K562 (cell line): ENCODE measurements around the gene RNF144A. TPM values are rescaled to one million over a fixed set of nuclear protein-coding genes. Genes with fewer than 3 reads are reported as not detected.

ENCODE experiments used
- BRD9 ChIP-seq: fragments of 450-650 bp; IDR thresholded peaks from 2 replicates; pipeline ENCODE4 v1.6.1; 2018; ENCODE audit warnings: low read depth; ENCODE audit not compliant: partially characterized antibody
- CCAR2 ChIP-seq: fragments of 200-400 bp; formaldehyde crosslinking; IDR thresholded peaks from 2 replicates; pipeline ENCODE4 v1.6.1; 2017; ENCODE audit warnings: mild to moderate bottlenecking, low read depth, low read length
- CTBP1 ChIP-seq: fragments of 450-650 bp; IDR thresholded peaks from 2 replicates; pipeline ENCODE4 v1.6.1; 2016; ENCODE audit warnings: borderline replicate concordance
- CXXC5 ChIP-seq: fragments of 250-450 bp; sonication (Bioruptor Pico); IDR thresholded peaks from 2 replicates; pipeline ENCODE4 v1.8.0; 2022; ENCODE audit warnings: inconsistent platforms, mild to moderate bottlenecking, moderate library complexity
- ESRRA ChIP-seq: fragments of 450-650 bp; IDR thresholded peaks from 2 replicates; pipeline ENCODE4 v1.6.1; 2014; ENCODE audit warnings: low read depth, mild to moderate bottlenecking, moderate library complexity, borderline replicate concordance
- HCFC1 ChIP-seq: IDR thresholded peaks from 2 replicates; pipeline ENCODE4 v1.6.1; 2012; ENCODE audit warnings: low read depth, low read length, improper control_type of control experiment
- KAT7 ChIP-seq: sonication (generic); formaldehyde crosslinking; IDR thresholded peaks from 2 replicates; pipeline ENCODE4 v1.8.0; 2022; ENCODE audit warnings: missing genetic modification reagents, mild to moderate bottlenecking, borderline replicate concordance
- KDM4B ChIP-seq, 2 experiments: fragments of 450-650 bp in 1 of 2; sonication (generic) in 1 of 2; IDR thresholded peaks; 2 replicates each; pipeline ENCODE4 v1.6.1; 2016 to 2017; ENCODE audit warnings: borderline replicate concordance in 2 of 2, antibody characterized with exemption in 1 of 2, low read depth in 1 of 2, mild to moderate bottlenecking in 1 of 2
- MAZ ChIP-seq, 2 experiments: fragments of 450-650 bp in 1 of 2; sonication (generic) in 1 of 2; formaldehyde crosslinking; IDR thresholded peaks in 1 of 2; conservative IDR thresholded peaks in 1 of 2; 2 replicates each; pipeline versions ENCODE4 v1.4.0 to v1.5.0; 2020; ENCODE audit warnings: mild to moderate bottlenecking in 1 of 2, missing genetic modification reagents in 1 of 2
- MCM7 ChIP-seq, 2 experiments: fragments of 450-650 bp; IDR thresholded peaks; 2 replicates each; pipeline ENCODE4 v1.6.1; 2016 to 2018
- MIER1 ChIP-seq: fragments of 450-650 bp; IDR thresholded peaks from 2 replicates; pipeline ENCODE4 v1.6.1; 2016; ENCODE audit warnings: antibody characterized with exemption, mild to moderate bottlenecking, low read depth
- NBN ChIP-seq: fragments of 450-650 bp; IDR thresholded peaks from 2 replicates; pipeline ENCODE4 v1.6.1; 2016; ENCODE audit warnings: low read depth, mild to moderate bottlenecking
- NFIC ChIP-seq: fragments of 450-650 bp; IDR thresholded peaks from 2 replicates; pipeline ENCODE4 v1.6.1; 2017; ENCODE audit warnings: mild to moderate bottlenecking, inconsistent platforms
- NR1H2 ChIP-seq: sonication (generic); formaldehyde crosslinking; IDR thresholded peaks from 2 replicates; pipeline ENCODE4 v1.4.0; 2020; ENCODE audit warnings: mild to moderate bottlenecking, missing genetic modification reagents
- PHF21A ChIP-seq: fragments of 450-650 bp; IDR thresholded peaks from 2 replicates; pipeline ENCODE4 v1.6.1; 2017; ENCODE audit warnings: low read depth, borderline replicate concordance
- PPARD ChIP-seq: fragments of 250-450 bp; sonication (Bioruptor Pico); IDR thresholded peaks from 2 replicates; pipeline ENCODE4 v1.8.0; 2022; ENCODE audit warnings: inconsistent platforms, mild to moderate bottlenecking, moderate library complexity
- PURB ChIP-seq: sonication (generic); formaldehyde crosslinking; IDR thresholded peaks from 2 replicates; pipeline ENCODE4 v1.9.0; 2021; ENCODE audit warnings: low read depth, mild to moderate bottlenecking, missing genetic modification reagents
- PYGO2 ChIP-seq: fragments of 450-650 bp; IDR thresholded peaks from 2 replicates; pipeline ENCODE4 v1.6.1; 2016; ENCODE audit warnings: mild to moderate bottlenecking, missing genetic modification characterization, moderate library complexity, missing compliant biosample characterization
- TARDBP ChIP-seq: fragments of 450-650 bp; IDR thresholded peaks from 2 replicates; pipeline ENCODE4 v1.6.1; 2016
- TSC22D4 ChIP-seq: fragments of 450-650 bp; IDR thresholded peaks from 2 replicates; pipeline ENCODE4 v1.6.1; 2016; ENCODE audit warnings: missing genetic modification characterization, missing biosample characterization, control low read depth
- ZC3H4 ChIP-seq: sonication (generic); formaldehyde crosslinking; IDR thresholded peaks from 2 replicates; pipeline ENCODE4 v1.9.0; 2021; ENCODE audit warnings: missing genetic modification reagents, borderline replicate concordance
- ZFP30 ChIP-seq: fragments of 250-450 bp; sonication (Bioruptor Pico); IDR thresholded peaks from 2 replicates; pipeline ENCODE4 v1.8.0; 2022; ENCODE audit warnings: moderate library complexity, mild to moderate bottlenecking, inconsistent platforms, borderline replicate concordance
- ZFP36 ChIP-seq: fragments of 150-350 bp; IDR thresholded peaks from 2 replicates; pipeline ENCODE4 v1.6.1; 2018; ENCODE audit warnings: low read length, low read depth; ENCODE audit not compliant: partially characterized antibody
- ZNF121 ChIP-seq: sonication (generic); formaldehyde crosslinking; conservative IDR thresholded peaks from 2 replicates; pipeline ENCODE4 v1.8.0; 2022; ENCODE audit warnings: missing genetic modification reagents
- ZNF184 ChIP-seq: sonication (generic); formaldehyde crosslinking; IDR thresholded peaks from 2 replicates; pipeline ENCODE4 v1.5.0; 2020; ENCODE audit warnings: missing genetic modification reagents
- ZNF511 ChIP-seq: sonication (generic); formaldehyde crosslinking; IDR thresholded peaks from 2 replicates; pipeline ENCODE4 v1.8.0; 2022; ENCODE audit warnings: mild to moderate bottlenecking, missing genetic modification reagents
- ZSCAN29 ChIP-seq: fragments of 450-650 bp; IDR thresholded peaks from 2 replicates; pipeline ENCODE4 v1.6.1; 2017
- polyA plus RNA-seq, 8 experiments: library from polyadenylated mRNA; depleted of rRNA in 4 of 8; stranded (reverse) in 5 of 8; unstranded in 3 of 8; fragments of >200 nt; fragmentation: Nextera tagmentation in 2 of 8; fragmentation: Illumina TruSeq in 1 of 8; extraction: Ambion mirVana in 2 of 8; extraction: Trizol in 1 of 8; gene quantifications; 2 replicates each; pipeline versions ENCODE4 v1.2.1 to v1.2.3, GENCODE V29; 2011 to 2014; ENCODE audit warnings: inconsistent platforms in 1 of 8, missing spikeins in 1 of 8
- total RNA-seq, 7 experiments: library from RNA; depleted of rRNA in 6 of 7; stranded (reverse); fragments of >200 nt in 6 of 7; fragmentation: Illumina TruSeq in 2 of 7; extraction: Trizol in 2 of 7; gene quantifications; 2 replicates each; pipeline versions ENCODE4 v1.2.1 to v1.2.3, GENCODE V29; 2011 to 2021; ENCODE audit warnings: low replicate concordance in 1 of 7
- TF ChIP-seq, protein P1 (sequence below), 2 experiments: fragments of 450-650 bp; IDR thresholded peaks; 2 replicates each; pipeline ENCODE4 v1.6.1; 2016
- TF ChIP-seq, protein P2 (sequence below): sonication (generic); formaldehyde crosslinking; IDR thresholded peaks from 2 replicates; pipeline ENCODE4 v1.8.1; 2023; ENCODE audit warnings: mild to moderate bottlenecking, missing genetic modification reagents, moderate library complexity

Gene RNF144A
- total and polyA plus RNA-seq, 9 of the 15 experiments (the other 6 are each of a cell fraction or from before 2014, with no cell fraction given): 0.96 to 11.3 (median 6.2) TPM

GRCh38 chr2:6917071-6917760, at the start of gene RNF144A (continued):
- TF ChIP-seq PYGO2 (tag) (no peak), CCAR2 (no peak), ZC3H4 (no peak), BRD9 (no peak), PURB (no peak), ZNF511 (CRISPR knock-in tag) (peak; percentile 90; the same call in 1 of the 2 replicates), ZNF121 (CRISPR knock-in tag) (0 out of 2 replicates have a peak, but pooled peaks have one; percentile 14), TARDBP (no peak), MAZ (CRISPR knock-in tag; conservative IDR thresholded peaks at IDR 0.05 in 1 of 2, IDR thresholded peaks at IDR 0.05 in 1 of 2) (peak in 1 of 2 experiments; percentile 48; a peak in 2 of 4 replicates), TSC22D4 (tag) (no peak), NR1H2 (CRISPR knock-in tag) (no peak), PHF21A (no peak), ZFP30 (CRISPR knock-in tag) (no peak), HCFC1 (no peak), PPARD (CRISPR knock-in tag) (no peak), ZFP36 (no peak), NFIC (no peak), CTBP1 (peak; percentile 84; the same call in 1 of the 2 replicates), MCM7 (IDR thresholded peaks at IDR 0.05) (no peak), KDM4B (IDR thresholded peaks at IDR 0.05; ENCODE audit: borderline replicate concordance in 2 of 2, low read depth in 1 of 2) (no peak; a peak in 1 of 4 replicates), ESRRA (no peak), CXXC5 (CRISPR knock-in tag) (peak; percentile 86), ZSCAN29 (no peak), KAT7 (CRISPR knock-in tag) (0 out of 2 replicates have a peak, but pooled peaks have one; percentile 36), ZNF184 (CRISPR knock-in tag) (no peak), MIER1 (no peak), NBN (no peak)
- TF ChIP-seq, protein P1, sequence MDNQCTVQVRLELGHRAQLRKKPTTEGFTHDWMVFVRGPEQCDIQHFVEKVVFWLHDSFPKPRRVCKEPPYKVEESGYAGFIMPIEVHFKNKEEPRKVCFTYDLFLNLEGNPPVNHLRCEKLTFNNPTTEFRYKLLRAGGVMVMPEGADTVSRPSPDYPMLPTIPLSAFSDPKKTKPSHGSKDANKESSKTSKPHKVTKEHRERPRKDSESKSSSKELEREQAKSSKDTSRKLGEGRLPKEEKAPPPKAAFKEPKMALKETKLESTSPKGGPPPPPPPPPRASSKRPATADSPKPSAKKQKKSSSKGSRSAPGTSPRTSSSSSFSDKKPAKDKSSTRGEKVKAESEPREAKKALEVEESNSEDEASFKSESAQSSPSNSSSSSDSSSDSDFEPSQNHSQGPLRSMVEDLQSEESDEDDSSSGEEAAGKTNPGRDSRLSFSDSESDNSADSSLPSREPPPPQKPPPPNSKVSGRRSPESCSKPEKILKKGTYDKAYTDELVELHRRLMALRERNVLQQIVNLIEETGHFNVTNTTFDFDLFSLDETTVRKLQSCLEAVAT (IDR thresholded peaks at IDR 0.05): no peak
- TF ChIP-seq, protein P2, sequence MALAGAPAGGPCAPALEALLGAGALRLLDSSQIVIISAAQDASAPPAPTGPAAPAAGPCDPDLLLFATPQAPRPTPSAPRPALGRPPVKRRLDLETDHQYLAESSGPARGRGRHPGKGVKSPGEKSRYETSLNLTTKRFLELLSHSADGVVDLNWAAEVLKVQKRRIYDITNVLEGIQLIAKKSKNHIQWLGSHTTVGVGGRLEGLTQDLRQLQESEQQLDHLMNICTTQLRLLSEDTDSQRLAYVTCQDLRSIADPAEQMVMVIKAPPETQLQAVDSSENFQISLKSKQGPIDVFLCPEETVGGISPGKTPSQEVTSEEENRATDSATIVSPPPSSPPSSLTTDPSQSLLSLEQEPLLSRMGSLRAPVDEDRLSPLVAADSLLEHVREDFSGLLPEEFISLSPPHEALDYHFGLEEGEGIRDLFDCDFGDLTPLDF (CRISPR knock-in tag): no peak
